ENCODE measurements around the gene CXCL8. TPM values are rescaled to one million over a fixed set of nuclear protein-coding genes. Genes with fewer than 3 reads are reported as not detected.
A peak's percentile ranks its signal among the peaks of the same experiment; 100 is the strongest.

The CXCL8 gene
- total and polyA plus RNA-seq, 9 of the 15 experiments (the other 6 are each of a cell fraction or from before 2014, with no cell fraction given), result 1.6 to 7.7 (median 3.3) TPM

GRCh38 chr4:73711989-73712388 is 28.4 kb upstream of the CXCL8 start (continued):
- TF ChIP-seq PTTG1 (tag; IDR thresholded peaks at IDR 0.05; ENCODE audit: low read depth) (no peak), GATAD2A (IDR thresholded peaks at IDR 0.05) (0 out of 2 replicates have a peak, but pooled peaks have one; percentile 23), ZNF311 (CRISPR knock-in tag; IDR thresholded peaks at IDR 0.05) (no peak), ZBTB43 (CRISPR knock-in tag; IDR thresholded peaks at IDR 0.05) (no peak), ATF1 (CRISPR knock-in tag; IDR thresholded peaks at IDR 0.05) (no peak), ATF1 (tag; IDR thresholded peaks at IDR 0.05) (no peak), RCOR1 (IDR thresholded peaks at IDR 0.05; ENCODE audit: borderline replicate concordance in 1 of 2, low read depth in 2 of 2, low read length in 2 of 2) (peak in 1 of 2 experiments; percentile 51; a peak in 1 of 4 replicates), GATA2 (CRISPR knock-in tag; IDR thresholded peaks at IDR 0.05) (no peak), DLX4 (CRISPR knock-in tag; IDR thresholded peaks at IDR 0.05) (no peak), SRF (CRISPR knock-in tag; IDR thresholded peaks at IDR 0.05) (no peak)

GRCh38 chr4:73713650-73714049 is 26.7 kb upstream of the CXCL8 start:
- no peaks in the 10 kb centered on the region for H3K27me3 ChIP-seq (ENCODE audit: control insufficient read depth in 2 of 2, insufficient read depth in 2 of 2, low read length in 2 of 2)
- no peak overlapping the region for H3K9ac ChIP-seq (ENCODE audit: insufficient read depth in 1 of 2, low read depth in 2 of 2, low read length in 2 of 2)
- H3K79me2 ChIP-seq (ENCODE audit: control insufficient read depth, insufficient read depth, low read length), result no peaks in the 10 kb centered on the region
- ChIA-PET POLR2A (no interaction called here), CTCF (ENCODE audit: low intra/inter-chr PET ratio) (no interaction called here)
- no peak overlapping the region for H3K4me3 ChIP-seq
- peaks cover 0 to 28% of the 10 kb centered on the region in 2 experiments; a peak in 3 of 5 replicates for H3K4me1 ChIP-seq (replicated peaks in 1 of 2; ENCODE audit: control insufficient read depth in 2 of 2, insufficient read depth in 2 of 2, low read length in 2 of 2)
- no peak overlapping the region for H3K27ac ChIP-seq (ENCODE audit: extremely low read depth, low read depth, low read length)
- BruUV-seq (replicated peaks), result no TSS peak
- H3K4me2 ChIP-seq (ENCODE audit: insufficient read depth, low read length), result no peak overlapping the region
- 86% methylated on average over 3 of the region's 3 CpGs for WGBS (ENCODE audit: insufficient coverage, low coverage, missing lambda C conversion rate)
- ATAC-seq, result no peak
- no peaks in the 10 kb centered on the region for H3K36me3 ChIP-seq (ENCODE audit: control insufficient read depth, insufficient read depth, low read length)
- intact Hi-C loops (cut with micrococcal nuclease), result loop anchor here (10.0 kb wide), 1 partner anchor 621 kb away; no protein-coding TSS in a partner anchor
- no peak for DNase-seq (ENCODE audit: extremely low read depth in 1 of 4, low spot score in 3 of 4)
- no peaks in the 10 kb centered on the region for H4K20me1 ChIP-seq (replicated peaks; ENCODE audit: control insufficient read depth, insufficient read depth, low read length)
- FAIRE-seq, result no peak
- no peak overlapping the region for H2AFZ ChIP-seq (ENCODE audit: low read depth, low read length)
- in situ Hi-C loops (cut with MboI), result loop anchor here (25.0 kb wide), 1 partner anchor 949 kb away; no protein-coding TSS in a partner anchor
- no peaks in the 10 kb centered on the region for H3K9me1 ChIP-seq (ENCODE audit: control insufficient read depth, insufficient read depth, low read length)
- no peaks in the 10 kb centered on the region for H3K9me3 ChIP-seq (replicated peaks; ENCODE audit: control insufficient read depth, insufficient read depth, low read depth, low read length)
